Stimulated activated CD4-positive, alpha-beta T cell treated with anti-CD3 and anti-CD28 coated beads, Interleukin-1b, Interleukin-23, amount 100 ng/mL, for 4 hours (primary cell): ENCODE results near the gene USP24.

Experiments
- DNase-seq, 2 donors: peaks; one replicate each; pipeline ENCODE4 v3.0.0-alpha.2; 2020; ENCODE audit warnings: low read depth in 2 of 2

USP24 gene

DNA sequence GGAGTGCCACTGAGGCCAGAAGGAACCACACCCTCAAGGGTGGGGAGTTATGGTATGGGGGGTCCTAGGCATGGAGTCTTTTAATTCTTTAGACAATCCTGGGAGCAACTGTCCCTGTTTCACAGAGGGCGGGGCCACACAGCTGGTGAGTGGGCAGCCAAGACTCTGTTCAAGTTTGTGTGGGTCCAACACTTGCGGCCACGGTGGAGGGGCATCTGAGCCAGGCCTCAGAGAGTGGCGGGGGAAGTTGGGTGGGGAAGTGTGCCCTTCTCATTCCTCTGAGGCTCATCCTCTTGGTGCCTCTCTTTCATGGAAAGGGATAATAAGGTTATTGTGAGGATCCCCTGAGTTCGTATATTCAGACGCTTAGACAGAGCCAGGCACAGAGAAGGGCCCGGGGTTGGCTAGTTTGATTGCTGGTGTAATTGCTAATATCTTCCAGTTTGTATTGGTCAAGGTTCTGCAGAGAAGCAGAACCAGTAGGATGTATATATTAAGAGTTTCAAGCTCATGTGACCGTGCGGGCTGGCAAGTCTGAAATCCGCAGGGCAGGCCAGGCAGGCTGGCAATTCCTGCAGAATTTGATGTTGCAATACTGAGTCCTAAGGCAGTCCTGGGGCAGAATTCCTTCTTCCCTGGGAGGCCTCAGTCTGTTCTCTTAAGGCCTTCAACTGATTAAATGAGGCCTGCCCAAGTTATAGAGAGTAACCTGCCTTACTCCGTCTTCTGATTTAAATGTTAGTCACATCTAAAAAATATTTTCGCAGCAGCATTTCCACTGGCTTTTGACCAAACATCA is 159.9 kb downstream of the USP24 start:
- no peak for DNase-seq

DNA sequence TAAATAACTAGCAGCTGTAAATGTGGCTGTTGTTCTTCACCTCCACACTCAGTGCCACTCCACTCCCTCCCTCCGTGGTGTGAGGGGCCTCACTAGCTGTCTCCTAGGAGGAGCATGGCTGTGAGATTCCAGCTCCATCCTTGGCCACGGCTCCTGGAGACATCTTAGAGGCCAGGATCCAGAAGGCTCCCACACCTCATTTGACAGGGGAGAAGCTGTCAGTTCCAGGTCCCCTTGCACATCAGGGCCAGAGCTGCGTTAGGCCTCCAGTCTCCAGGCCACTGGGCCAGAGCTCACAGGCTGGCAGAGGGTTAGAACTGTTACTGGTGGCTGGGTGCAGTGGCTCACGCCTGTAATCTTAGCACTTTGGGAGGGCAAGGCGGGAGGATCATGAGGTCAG is 160.8 kb downstream of the USP24 start:
- no peak for DNase-seq

DNA sequence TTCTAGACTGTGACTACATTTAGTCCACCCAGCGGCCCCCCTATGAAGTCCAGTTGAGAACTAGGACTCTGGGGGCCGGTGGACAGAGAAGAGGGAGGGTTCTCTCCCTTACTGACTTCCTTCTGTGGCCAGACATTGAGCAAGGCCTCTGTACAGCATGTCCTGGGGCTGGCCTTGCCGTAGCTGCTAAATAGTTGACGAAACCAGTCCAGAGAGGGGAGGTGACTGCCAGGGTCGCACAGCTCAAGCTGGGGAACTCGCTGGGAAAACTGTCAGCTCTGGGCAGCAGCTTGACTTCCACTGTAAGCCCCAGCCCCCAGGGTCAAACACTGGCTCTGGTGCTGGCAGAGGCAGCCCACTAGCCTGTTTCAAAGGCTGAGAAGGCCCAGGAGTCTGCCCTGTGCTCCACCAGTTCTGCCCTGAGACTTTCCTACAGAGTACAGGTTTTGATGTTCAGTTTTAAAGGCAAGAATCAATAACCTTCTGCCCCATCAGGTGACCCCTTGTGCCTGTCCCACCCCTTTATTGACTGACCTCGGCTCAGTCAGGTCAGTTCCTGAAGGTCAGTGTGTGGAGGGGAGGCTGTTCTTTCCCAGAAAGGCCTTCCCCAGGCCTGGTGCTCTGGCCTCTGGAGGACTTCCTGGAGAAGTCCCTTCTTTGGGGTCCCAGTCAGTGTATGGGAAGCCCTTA is 161.8 kb downstream of the USP24 start:
- no peak for DNase-seq

DNA sequence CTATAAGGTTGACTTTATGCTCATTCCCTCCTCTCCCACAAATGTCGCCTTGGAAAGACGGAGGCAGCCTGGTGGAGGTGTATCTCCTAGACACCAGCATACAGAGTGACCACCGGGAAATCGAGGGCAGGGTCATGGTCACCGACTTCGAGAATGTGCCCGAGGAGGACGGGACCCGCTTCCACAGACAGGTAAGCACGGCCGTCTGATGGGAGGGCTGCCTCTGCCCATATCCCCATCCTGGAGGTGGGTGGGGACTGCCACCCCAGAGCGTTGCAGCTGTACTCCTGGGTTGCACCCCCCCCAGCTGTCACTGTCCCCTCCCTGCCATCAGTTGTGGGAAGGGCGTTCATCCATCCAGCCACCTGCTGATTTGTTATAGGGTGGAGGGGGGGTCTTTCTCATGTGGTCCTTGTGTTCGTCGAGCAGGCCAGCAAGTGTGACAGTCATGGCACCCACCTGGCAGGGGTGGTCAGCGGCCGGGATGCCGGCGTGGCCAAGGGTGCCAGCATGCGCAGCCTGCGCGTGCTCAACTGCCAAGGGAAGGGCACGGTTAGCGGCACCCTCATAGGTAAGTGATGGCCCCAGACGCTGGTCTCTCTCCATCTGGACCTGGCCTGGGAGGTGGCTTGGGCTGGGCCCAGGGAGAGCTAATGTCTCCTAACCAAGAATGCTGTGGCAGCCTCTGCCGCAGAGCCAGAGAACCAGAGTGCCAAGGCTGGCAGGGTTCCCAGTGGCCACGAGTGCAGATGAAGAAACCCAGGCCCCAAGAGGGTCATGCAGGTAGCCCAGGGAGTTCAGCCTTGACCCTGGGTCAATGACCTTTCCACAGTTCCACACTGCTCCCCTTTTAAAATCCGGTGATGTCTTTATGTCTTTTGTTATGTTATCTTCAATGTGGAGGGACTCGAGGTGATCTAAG is 162.7 kb downstream of the USP24 start:
- DNase-seq = no peak

DNA sequence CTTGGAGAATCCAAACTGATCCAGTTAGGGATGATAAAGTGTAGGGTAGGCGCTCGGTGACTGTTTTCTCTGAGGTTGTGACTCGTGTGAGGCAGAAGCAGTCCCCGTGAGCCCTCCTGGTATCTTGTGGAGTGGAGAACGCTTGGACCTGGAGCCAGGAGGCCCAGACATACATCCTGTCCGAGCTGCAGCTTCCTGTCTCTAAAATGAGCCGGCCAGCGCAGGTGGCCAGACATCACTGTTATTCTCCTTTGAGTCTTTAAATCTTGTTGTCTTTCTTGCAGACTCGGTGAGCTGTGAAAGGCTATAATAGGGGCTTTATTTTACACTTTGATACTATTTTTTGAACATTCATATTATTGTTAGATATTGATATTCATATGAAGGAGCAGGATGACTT is 163.5 kb downstream of the USP24 start:
- no peak for DNase-seq

DNA sequence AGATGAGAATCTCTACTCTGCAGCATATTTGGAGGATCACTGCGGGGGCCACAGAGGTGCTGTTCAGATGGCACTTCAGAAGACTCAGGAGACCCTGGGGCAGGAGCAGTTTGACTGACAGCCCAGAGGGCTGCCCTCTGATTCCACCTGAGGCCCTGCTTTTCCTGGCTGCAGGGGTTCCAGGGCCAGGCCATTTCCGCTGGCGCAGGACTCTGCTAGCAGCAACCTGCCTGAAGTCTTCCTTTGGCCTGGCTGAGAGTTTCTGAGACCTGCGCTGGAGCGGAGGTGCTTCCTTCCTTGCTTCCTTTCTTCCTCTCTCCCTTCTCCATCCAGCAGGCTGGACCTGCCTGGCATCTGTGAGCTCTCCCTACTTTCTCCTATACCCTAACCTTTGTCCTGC is 164.0 kb downstream of the USP24 start:
- DNase-seq = no peak

DNA sequence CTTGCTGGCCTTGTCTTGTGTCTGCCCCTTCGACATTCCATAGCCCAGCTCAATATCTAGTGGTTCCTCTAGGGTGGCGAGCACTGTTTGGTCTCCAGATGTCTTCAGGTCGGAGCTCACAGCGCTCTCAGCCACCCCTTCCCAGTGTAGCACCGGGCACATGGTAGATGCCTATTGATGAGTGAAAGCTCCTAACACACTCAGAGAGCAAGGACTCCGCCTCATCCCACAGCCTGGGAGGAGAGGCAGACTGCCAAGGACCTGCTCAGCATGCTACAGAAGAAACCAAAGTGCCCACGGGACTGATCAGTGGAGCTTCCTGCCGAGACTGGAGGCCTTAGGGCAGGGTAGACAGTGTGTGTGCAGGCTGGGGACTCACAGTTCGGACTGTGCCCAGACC is 164.9 kb downstream of the USP24 start:
- DNase-seq = no peak

DNA sequence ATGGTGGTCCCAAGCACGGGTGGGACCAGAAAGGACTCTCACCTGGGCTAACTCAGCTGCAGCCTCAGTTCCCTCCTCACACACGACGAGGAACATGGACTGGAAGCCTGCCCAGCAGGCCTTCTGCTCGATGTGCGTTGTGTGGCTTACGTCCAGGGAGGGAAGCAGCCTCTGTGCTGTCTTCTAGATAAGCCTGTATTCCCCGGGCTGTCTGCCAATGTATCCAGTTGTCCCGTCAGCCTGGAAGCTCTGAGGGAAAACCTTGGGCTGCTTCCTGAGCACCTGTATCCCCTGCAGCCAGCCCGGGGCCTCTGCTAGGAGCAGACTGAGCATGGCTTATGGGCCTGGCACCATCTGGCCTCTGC is 165.3 kb downstream of the USP24 start:
- DNase-seq = no peak

DNA sequence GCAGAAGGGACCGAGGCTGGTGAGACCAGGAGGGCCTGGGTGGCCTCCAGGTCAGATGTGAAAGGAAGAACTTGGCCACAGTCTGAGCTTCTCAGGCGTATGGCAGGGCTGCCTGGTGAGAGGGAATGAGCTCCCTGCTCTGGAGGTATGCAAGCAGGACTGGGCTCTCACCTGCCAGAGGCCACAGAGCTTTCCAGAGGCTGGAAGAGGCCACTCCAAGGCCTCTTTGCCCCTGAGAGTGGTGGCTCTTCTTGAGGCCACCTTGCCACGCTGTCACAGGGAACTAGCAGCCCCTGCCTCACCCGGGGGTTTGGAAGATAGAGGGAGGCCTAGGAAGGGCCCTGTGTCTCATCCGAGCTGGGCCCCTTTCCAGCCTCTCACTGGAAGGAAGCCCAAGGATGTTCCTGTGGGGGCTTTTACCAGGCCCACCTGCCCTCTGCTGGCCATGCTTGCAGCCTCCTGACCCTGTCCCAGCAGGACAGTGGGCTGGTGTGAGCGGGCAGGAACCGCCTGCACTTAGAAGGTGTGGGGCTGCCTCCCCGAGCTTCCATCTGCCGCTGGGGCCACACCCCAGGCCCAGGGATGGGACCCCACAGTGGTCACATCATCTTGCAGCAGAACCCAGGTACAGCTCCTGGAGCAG is 165.8 kb downstream of the USP24 start:
- no peak for DNase-seq

DNA sequence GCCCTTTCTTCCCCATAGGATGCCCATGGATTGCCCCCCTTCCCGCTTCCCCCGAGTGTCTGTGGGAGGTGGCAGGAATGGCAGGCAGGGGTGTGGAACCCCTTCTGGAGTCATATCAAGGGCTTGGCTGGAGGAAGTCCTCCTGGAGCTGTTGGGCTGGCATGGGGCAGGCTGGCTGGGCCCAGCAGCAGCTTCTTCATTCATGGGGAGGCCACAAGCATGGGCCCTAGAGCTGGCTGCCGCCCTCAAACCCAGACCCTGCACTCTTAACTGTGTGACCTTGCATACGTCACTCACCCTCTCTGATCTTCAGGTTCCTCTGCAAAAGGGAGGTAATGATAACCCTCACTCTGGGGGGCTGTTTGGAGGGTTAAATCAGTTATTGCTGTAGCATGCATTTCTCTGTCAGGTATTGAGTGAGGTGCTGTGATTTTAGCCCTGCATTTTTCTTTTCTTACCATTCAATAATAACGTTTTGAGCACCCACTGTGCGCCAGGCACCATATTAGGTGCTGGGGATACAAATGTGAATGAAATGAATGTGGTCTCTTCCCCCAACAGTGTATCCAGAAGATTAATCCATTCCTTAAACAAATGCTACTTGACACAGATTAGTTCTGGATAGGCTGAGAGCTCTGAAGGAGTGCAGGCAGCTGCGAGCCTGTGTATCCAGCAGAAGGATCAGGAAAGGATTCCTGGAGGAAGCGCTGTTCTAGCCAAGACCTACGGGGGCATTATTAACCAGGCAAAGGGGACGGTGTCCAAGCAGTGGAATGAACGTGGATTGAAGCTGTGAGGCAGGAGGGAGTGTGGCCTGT is 166.5 kb downstream of the USP24 start:
- DNase-seq = no peak

DNA sequence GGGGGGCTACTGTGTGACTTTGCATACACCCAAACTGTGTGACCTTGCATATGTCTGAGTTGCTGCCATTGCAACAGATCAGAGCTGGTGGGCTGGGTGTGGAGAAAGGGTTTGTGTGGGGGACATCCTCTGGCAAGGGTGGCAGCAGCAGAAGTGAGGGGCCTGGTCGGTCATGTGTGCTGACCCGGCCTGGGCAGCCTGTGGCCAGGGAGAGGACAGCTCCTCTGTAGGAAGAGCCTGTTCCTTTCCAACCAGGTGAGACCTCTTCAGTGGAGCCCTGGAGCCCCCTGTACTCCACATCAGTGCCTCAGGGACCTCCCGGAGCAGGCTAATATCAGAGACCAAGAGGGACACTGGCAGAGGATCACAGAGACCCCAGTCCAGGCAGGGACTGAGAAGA is 167.6 kb downstream of the USP24 start:
- DNase-seq = no peak

DNA sequence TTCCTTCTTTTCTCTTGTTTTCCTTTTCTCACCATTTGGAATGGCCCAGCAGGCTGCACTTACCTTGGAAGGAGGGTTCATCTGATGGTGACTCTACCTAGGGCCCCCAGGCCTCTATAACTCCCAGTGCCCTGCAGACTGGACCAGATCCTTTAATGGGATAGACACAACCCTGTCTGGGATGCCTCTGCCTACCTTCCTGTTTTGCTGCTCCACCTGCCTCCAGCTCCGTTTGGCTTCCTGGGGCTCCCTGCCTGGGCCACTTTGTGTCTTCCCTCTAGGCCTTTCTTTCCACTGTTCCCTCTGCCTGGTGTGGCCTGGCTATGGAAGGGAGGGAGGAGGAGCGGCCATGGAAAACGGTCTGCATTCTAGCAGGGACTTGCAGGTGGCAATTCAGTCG is 168.3 kb downstream of the USP24 start:
- DNase-seq = no peak

DNA sequence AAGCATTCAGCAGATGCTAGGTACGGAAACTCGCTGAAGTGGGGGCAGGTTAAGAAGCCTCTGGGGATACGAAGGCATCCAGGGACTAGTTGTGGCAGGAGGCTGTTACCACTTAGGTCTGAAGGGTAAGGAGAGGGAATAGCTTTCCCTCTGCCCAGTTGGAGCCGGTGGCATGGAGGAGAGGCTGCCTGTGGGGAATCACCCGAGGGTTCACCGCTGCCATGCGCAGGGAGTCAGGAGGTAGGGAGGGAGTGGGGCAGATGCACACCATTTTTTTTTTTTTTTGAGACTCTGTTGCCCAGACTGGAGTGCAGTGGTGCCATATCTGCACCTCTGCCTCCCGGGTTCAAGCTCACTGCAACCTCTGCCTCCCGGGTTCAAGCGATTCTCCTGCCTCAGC is 169.7 kb downstream of the USP24 start:
- DNase-seq = no peak

DNA sequence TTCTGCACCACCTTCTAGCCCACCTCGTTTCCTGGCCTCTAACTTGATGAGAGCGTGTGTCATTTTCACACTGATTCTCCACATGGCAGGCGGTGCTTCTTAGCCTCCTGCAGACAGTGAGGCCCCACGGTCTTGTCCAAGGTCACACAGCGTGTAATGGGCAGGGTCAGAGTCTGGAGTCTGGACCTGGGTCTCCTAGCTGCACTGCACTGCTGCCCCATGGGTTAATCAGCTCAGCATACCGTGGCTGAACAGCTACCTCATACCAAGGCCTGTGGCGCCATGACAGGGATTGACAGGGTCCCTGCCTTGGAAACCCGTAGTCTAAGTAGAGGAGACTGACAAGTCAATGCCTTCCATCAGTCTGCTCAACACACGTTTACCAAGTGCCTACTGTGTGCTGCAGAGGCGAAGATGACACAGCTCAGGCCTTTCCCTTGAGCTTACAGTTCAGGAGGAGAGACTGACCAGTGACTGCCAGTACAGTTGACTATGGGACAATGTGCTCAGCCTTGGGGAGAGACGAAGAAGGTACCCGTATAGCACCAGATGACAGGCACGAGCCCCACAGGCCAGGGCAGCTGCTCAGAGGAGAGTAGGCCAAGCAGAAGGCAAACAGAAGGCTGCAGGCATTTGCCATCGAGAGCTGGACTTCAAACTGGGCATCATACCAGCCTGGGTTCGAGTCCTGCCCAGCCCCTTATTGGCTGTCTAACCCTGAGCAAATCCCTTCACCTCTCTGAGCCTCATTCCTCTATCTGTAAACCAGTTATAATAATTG is 170.4 kb downstream of the USP24 start:
- no peak for DNase-seq

DNA sequence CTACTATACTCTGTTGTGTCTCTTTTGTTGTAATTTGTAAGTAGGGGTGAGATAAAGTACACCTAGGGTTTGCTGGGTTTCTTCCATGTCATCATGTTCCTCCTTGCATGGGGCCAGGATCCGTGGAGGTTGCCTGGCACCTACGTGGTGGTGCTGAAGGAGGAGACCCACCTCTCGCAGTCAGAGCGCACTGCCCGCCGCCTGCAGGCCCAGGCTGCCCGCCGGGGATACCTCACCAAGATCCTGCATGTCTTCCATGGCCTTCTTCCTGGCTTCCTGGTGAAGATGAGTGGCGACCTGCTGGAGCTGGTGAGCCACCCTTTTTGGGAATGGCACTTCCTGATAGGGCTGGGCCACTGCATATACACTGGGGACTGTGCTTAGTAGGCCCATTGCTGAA is 171.4 kb downstream of the USP24 start:
- no peak for DNase-seq

DNA sequence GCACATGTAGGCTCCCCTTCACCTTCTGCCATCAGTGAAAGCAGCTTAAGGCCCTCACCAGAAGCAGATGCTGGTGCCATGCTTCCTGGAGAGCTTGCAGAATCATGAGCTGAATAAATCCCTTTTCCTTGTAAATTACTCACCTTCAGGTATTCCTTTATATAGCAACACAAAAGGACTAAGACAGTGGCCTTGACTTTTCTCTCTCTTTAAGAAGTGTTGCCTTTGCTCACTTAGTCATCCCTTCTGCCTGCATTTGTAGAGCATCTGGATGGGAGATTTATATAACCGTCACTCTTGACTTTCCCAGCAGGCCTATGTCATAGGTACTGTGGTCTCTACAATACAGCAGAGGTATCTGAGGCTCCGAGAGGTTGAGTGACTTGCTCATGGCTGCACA is 172.2 kb downstream of the USP24 start:
- DNase-seq = no peak

DNA sequence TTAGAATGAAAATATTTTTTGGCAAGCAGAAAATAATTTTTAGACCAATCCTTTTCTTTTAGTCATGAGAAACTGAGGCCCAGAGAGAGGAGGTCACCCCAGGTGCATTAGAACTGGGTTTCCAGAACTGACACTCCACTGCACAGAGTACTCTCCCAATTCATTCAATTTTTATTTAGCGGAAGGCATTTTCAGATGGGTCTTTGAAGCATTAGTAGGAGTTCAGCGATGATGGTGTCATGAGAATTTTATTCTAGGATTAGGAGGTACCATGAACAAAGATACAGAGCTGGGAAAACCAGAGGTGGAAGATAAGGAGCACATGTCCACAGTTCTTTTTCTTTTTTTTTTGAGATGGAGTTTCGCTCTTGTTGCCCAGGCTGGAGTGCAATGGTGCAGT is 173.6 kb downstream of the USP24 start:
- DNase-seq = no peak

DNA sequence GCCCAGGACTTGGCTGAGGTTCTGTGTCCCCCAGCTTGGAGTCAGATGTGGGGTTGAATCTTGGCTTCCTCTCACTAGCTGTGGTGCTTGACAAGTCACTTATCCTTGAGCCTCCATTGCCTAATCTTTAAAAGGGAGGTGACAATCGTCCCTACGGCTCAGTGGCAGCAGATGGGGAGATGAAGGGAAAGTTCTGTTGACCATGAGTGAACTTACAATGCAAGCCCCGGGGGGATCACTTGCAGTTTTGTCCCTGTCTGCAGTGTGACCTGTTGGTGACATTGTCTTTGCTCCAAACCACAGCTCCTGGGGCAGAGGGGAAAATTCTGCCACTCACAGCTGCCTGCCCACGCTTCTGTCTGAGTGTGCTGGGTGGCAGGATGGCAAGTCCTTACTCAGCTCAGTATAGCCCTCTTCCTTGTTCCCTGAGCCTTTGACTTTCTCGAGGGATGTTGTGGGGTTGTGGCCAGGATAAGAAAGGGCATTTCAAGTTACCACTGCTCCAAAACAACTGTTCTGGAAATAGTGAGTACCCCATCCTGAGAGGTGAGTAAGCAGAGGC is 174.2 kb downstream of the USP24 start:
- DNase-seq = no peak

DNA sequence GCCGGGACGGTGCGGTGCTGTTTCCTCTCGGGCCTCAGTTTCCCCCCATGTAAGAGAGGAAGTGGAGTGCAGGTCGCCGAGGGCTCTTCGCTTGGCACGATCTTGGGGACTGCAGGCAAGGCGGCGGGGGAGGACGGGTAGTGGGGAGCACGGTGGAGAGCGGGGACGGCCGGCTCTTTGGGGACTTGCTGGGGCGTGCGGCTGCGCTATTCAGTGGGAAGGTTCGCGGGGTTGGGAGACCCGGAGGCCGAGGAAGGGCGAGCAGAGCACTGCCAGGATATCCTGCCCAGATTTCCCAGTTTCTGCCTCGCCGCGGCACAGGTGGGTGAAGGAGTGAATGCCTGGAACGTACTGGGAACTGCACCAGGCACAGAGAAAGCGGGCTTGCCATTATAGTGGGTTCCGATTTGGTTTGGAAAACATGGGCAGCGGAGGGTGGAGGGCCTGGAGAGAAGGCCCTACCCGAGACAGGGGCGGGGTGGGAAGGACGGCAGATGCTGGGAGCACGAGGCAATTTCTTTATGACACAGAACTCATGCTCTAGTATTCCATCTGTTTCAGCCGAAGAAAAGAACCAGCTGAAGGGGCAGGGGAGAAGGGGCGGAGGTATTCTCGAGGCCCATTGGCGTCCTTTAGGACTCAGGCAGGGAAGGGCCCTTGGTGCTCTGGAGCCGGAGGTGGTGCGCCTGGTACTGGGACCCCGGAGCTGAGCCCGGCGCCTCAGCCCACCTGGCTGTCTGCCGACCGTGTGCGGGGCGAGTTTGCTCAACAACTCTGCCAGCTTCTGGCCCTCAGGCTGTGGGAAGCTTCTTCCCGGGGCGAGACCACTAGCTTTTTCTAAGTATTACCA is 174.9 kb downstream of the USP24 start:
- DNase-seq = no peak
